ENCODE measurements around the gene PPM1H.

DNA sequence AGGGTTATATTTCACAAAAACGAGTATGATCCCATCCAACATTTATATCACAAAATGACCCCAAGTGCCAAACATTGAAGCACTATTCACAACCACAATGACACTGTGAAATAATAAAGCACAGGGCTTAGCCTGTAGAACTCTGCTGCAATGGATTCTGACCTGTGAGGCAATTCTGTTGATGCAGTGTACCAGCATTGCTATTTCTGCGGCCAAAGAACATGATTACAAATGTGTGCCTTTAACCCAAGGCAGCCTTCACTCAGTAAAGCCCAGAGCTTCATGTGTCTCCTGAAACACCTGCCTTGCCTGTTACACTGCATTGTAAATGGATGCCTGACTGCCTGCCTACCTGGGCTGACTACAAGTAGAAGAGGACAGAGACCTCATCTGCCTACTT is 158.0 kb downstream of the PPM1H start:
- TF ChIP-seq POLR2A (IDR thresholded peaks at IDR 0.05; ENCODE audit: control extremely low read depth in 1 of 2, low read depth in 2 of 2, low read length in 2 of 2): no peak
- TF ChIP-seq RAD21 (IDR thresholded peaks at IDR 0.05 in 1 of 2, conservative IDR thresholded peaks at IDR 0.05 in 1 of 2; ENCODE audit: low read depth in 2 of 2, low read length in 2 of 2): no peak
- no peak for TF ChIP-seq JUND (IDR thresholded peaks at IDR 0.05; ENCODE audit: low read length)
- TF ChIP-seq, protein P1, sequence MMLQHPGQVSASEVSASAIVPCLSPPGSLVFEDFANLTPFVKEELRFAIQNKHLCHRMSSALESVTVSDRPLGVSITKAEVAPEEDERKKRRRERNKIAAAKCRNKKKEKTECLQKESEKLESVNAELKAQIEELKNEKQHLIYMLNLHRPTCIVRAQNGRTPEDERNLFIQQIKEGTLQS (IDR thresholded peaks at IDR 0.05; ENCODE audit: insufficient read depth, low read depth, low read length): no peak
- no peak for TF ChIP-seq POLR2AphosphoS5 (IDR thresholded peaks at IDR 0.05; ENCODE audit: low read depth, low read length)
- no peak for TF ChIP-seq MAFK (IDR thresholded peaks at IDR 0.05; ENCODE audit: low read depth, low read length)
- no peak for TF ChIP-seq SP1 (IDR thresholded peaks at IDR 0.05; ENCODE audit: low read depth, low read length)
- TF ChIP-seq CEBPB (IDR thresholded peaks at IDR 0.05; ENCODE audit: low read depth, low read length): no peak
- TF ChIP-seq, protein P2, sequence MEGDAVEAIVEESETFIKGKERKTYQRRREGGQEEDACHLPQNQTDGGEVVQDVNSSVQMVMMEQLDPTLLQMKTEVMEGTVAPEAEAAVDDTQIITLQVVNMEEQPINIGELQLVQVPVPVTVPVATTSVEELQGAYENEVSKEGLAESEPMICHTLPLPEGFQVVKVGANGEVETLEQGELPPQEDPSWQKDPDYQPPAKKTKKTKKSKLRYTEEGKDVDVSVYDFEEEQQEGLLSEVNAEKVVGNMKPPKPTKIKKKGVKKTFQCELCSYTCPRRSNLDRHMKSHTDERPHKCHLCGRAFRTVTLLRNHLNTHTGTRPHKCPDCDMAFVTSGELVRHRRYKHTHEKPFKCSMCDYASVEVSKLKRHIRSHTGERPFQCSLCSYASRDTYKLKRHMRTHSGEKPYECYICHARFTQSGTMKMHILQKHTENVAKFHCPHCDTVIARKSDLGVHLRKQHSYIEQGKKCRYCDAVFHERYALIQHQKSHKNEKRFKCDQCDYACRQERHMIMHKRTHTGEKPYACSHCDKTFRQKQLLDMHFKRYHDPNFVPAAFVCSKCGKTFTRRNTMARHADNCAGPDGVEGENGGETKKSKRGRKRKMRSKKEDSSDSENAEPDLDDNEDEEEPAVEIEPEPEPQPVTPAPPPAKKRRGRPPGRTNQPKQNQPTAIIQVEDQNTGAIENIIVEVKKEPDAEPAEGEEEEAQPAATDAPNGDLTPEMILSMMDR (IDR thresholded peaks at IDR 0.05; ENCODE audit: control extremely low read depth in 1 of 3, insufficient read depth in 1 of 3, low read depth in 1 of 3, low read length in 3 of 3): no peak
- TF ChIP-seq EGR1 (IDR thresholded peaks at IDR 0.05; ENCODE audit: borderline replicate concordance, low read depth, low read length): no peak
- no peak for TF ChIP-seq EP300 (IDR thresholded peaks at IDR 0.05; ENCODE audit: borderline replicate concordance in 1 of 2, low read depth in 2 of 2, low read length in 2 of 2)
- TF ChIP-seq SP2 (IDR thresholded peaks at IDR 0.05; ENCODE audit: low read length): no peak
- no peak for TF ChIP-seq TCF12 (IDR thresholded peaks at IDR 0.05; ENCODE audit: low read depth, low read length)
